HG02981 (cell line): ENCODE data around the gene ZFPM1.

Source experiments
- ATAC-seq: cut with Tn5 transposase; IDR thresholded peaks from one replicate; pipeline ENCODE4 v1.9.1; 2021; ENCODE audit warnings: mild to moderate bottlenecking, moderate library complexity; ENCODE audit not compliant: unreplicated experiment

ZFPM1 gene

GRCh38 chr16:88495268-88495772 lies 42.2 kb downstream of the ZFPM1 start:
- ATAC-seq, result no peak

- ATAC-seq, result no peak
Observed at GRCh38 chr16:88497561-88498462, 44.7 kb downstream of the ZFPM1 start.

- ATAC-seq, result no peak
Observed at GRCh38 chr16:88498576-88499208, 45.6 kb downstream of the ZFPM1 start.

GRCh38 chr16:88499292-88499691 lies 46.2 kb downstream of the ZFPM1 start:
- no peak for ATAC-seq

GRCh38 chr16:88499836-88500251 lies 46.8 kb downstream of the ZFPM1 start:
- ATAC-seq, result no peak

GRCh38 chr16:88500255-88500661 lies 47.2 kb downstream of the ZFPM1 start:
- no peak for ATAC-seq

- no peak for ATAC-seq
Observed at GRCh38 chr16:88502371-88502770, 49.3 kb downstream of the ZFPM1 start.

- ATAC-seq, result no peak
Observed at GRCh38 chr16:88502776-88503280, 49.7 kb downstream of the ZFPM1 start.

- no peak for ATAC-seq
Observed at GRCh38 chr16:88503374-88503770, 50.3 kb downstream of the ZFPM1 start.

GRCh38 chr16:88503771-88504488 lies 50.9 kb downstream of the ZFPM1 start:
- ATAC-seq, result no peak

- ATAC-seq, result no peak
Observed at GRCh38 chr16:88504489-88505404, 51.7 kb downstream of the ZFPM1 start.

GRCh38 chr16:88505405-88506082 lies 52.5 kb downstream of the ZFPM1 start:
- ATAC-seq, result no peak

GRCh38 chr16:88506723-88507122 lies 53.6 kb downstream of the ZFPM1 start:
- no peak for ATAC-seq

GRCh38 chr16:88507231-88507743 lies 54.2 kb downstream of the ZFPM1 start:
- no peak for ATAC-seq

GRCh38 chr16:88508376-88508867 lies 55.3 kb downstream of the ZFPM1 start:
- ATAC-seq, result no peak

- no peak for ATAC-seq
Observed at GRCh38 chr16:88508868-88509748, 56.0 kb downstream of the ZFPM1 start.

GRCh38 chr16:88509749-88510069 lies 56.6 kb downstream of the ZFPM1 start:
- no peak for ATAC-seq
